ENCODE results near the gene CRYGS.

CRYGS gene

DNA sequence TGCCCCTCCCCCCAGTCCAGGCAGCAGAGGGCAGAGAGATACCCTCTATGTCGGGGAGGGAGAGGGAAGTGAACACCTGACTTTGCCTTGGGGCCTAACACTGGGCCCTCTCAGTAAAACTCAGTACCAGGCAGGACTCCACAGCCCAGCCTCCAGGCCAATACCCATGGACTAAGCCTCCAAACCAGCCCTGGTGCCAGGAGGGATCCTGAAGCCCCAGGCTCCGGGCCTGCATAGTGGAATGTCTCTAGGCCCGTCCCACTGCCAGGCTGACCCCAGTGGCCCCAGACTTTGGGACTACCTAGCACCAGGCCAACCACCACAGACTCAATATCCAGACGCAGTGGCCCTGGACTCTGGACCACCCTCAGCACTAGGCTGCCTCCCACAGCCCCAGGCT, 46.6 kb downstream of the CRYGS start:
- no peak for DNase-seq (ENCODE audit: extremely low read depth, low read depth)
- TF ChIP-seq, protein P1, sequence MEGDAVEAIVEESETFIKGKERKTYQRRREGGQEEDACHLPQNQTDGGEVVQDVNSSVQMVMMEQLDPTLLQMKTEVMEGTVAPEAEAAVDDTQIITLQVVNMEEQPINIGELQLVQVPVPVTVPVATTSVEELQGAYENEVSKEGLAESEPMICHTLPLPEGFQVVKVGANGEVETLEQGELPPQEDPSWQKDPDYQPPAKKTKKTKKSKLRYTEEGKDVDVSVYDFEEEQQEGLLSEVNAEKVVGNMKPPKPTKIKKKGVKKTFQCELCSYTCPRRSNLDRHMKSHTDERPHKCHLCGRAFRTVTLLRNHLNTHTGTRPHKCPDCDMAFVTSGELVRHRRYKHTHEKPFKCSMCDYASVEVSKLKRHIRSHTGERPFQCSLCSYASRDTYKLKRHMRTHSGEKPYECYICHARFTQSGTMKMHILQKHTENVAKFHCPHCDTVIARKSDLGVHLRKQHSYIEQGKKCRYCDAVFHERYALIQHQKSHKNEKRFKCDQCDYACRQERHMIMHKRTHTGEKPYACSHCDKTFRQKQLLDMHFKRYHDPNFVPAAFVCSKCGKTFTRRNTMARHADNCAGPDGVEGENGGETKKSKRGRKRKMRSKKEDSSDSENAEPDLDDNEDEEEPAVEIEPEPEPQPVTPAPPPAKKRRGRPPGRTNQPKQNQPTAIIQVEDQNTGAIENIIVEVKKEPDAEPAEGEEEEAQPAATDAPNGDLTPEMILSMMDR (IDR thresholded peaks at IDR 0.05; ENCODE audit: low read depth, low read length), result no peak

DNA sequence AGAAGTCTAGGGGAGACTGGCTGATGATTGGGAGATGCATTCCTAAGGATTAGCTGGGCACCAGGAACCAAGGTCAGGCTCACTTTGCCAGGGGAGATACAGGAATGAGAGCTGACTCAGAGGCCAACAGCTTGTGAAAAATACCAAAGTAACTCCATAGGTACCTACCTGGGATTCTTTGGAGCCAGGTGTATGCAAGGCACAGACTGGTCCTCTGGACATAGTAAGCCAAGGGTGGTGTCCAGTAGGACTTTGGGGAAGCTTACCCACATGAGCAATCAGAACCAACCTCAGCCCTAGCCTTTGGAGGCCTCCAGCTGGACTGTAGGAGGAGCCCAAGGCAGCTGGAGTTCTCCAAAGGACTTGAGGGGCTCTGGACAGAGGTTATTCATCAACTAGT, 47.5 kb downstream of the CRYGS start:
- no peak for DNase-seq (ENCODE audit: extremely low read depth, low read depth)
- TF ChIP-seq, protein P1 (IDR thresholded peaks at IDR 0.05; ENCODE audit: low read depth, low read length), result no peak

DNA sequence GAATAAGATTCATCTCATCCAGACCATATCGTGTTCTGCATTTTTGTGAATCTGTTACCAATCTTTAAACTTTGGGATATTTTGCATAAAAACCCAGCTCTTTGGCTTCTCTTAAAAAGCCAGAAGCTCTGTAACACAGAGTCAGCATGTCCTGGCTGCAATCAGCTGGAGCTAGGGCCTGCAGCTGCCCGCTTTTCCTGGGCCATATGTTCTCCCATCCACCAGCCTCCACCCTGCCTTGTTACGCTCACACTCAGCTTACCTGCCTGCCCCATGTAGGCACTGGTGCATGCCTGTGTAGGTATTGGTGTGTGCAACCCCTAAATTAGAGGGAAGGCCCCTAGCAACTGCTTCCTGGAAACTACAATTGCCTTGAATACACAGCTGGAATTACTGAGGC, 48.2 kb downstream of the CRYGS start:
- TF ChIP-seq, protein P1 (IDR thresholded peaks at IDR 0.05; ENCODE audit: low read depth, low read length), result no peak
- DNase-seq (ENCODE audit: extremely low read depth, low read depth), result no peak

DNA sequence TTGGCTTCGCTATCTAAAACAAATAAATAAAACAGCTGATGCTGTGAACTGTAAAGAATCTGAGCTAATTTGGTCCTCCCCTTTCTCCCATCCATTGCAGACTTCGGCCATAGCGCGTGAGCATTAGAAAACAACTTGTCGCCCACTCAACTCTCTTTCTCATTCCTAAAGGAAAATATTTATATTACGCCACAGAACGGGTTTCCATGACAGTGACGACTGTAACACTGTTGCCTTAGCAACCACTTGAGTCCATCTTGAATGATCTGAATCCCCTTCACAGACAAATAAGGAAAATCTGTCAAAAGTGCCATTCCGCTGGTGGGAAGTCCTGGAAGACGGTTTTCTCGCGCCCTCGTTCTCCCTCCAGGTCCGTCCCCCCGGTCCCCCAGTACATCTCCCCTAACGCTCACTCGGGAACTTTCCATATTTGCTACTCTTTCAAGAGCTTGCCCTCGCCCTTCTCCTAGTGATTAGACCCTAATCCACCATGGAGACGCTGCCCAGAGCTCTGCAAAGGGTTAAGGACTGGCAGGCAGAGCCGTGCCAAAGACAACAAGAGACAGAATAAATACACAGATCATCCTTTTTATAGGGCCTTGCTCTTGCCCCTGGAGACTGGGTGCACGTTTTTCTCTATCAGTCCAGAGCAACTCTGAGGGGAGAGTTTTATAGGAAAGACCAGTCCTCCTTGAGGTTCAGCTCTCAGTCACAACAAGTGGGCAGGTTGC, 50.5 kb downstream of the CRYGS start:
- DNase-seq (ENCODE audit: extremely low read depth, low read depth), result no peak
- TF ChIP-seq, protein P1 (IDR thresholded peaks at IDR 0.05; ENCODE audit: low read depth, low read length), result no peak

- no peak for DNase-seq (ENCODE audit: extremely low read depth, low read depth)
- TF ChIP-seq, protein P1 (IDR thresholded peaks at IDR 0.05; ENCODE audit: low read depth, low read length), result no peak
These were observed 51.7 kb downstream of the CRYGS start for GRCh38 chr3:186492385-186492984.

DNA sequence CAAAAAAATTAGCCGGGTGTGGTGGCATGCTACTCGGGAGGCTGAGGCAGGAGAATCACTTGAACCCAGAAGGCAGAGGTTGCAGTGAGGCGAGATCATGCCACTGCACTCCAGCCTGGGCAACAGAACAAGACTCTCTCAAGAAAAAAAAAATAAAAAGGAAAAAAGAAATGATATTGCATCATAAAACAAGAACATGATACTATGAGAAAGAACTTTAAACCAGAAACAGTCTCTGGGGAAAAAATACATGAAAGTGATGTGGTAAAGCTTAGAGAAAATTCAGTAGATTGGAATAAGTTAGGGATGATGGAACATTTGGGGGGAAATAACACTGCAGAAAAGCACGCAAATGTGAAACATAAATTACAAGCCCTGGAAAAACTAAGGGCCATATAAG, 54.7 kb downstream of the CRYGS start:
- TF ChIP-seq, protein P1 (IDR thresholded peaks at IDR 0.05; ENCODE audit: low read depth, low read length), result no peak
- DNase-seq (ENCODE audit: extremely low read depth, low read depth), result no peak
